Measurements from ENCODE around the gene MORN1.

DNA sequence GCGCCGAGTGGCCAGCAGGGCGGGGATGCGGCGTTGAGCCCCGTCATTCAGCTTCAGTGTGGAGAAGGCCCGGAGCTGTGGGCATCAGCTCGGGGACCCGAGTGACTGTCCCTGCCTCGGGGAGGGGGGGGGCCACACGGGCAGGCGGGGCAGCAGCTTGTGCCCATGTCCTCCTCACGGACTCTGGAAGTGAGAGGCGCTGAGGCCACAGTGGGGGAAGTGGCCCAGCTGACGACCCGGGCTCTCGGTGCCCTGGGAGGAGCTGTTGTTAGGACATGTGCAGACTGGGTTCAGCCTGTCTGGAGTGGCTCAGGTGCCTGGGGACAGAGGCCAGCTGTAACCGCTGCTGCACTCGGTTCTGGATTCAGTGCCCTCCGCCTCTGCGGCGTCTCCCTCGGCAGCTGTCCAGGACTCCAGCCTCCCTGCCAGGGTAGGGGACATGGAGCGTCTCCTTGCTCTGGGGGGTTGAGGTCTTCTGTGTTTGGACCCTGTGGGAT lies 92.2 kb downstream of the MORN1 start:
- TF ChIP-seq, protein P1, sequence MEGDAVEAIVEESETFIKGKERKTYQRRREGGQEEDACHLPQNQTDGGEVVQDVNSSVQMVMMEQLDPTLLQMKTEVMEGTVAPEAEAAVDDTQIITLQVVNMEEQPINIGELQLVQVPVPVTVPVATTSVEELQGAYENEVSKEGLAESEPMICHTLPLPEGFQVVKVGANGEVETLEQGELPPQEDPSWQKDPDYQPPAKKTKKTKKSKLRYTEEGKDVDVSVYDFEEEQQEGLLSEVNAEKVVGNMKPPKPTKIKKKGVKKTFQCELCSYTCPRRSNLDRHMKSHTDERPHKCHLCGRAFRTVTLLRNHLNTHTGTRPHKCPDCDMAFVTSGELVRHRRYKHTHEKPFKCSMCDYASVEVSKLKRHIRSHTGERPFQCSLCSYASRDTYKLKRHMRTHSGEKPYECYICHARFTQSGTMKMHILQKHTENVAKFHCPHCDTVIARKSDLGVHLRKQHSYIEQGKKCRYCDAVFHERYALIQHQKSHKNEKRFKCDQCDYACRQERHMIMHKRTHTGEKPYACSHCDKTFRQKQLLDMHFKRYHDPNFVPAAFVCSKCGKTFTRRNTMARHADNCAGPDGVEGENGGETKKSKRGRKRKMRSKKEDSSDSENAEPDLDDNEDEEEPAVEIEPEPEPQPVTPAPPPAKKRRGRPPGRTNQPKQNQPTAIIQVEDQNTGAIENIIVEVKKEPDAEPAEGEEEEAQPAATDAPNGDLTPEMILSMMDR (IDR thresholded peaks at IDR 0.05): no peak
- no peak for TF ChIP-seq POLR2A (IDR thresholded peaks at IDR 0.05)

Measured in testis (tissue), 2 donors.